ENCODE results near the gene SELENOI. TPM values are rescaled to one million over a fixed set of nuclear protein-coding genes. Genes with fewer than 3 reads are reported as not detected.

The SELENOI gene, protein sequence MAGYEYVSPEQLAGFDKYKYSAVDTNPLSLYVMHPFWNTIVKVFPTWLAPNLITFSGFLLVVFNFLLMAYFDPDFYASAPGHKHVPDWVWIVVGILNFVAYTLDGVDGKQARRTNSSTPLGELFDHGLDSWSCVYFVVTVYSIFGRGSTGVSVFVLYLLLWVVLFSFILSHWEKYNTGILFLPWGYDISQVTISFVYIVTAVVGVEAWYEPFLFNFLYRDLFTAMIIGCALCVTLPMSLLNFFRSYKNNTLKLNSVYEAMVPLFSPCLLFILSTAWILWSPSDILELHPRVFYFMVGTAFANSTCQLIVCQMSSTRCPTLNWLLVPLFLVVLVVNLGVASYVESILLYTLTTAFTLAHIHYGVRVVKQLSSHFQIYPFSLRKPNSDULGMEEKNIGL
- 13.4 TPM for total RNA-seq
- long read RNA-seq, full-length matches to known transcripts: 4 of 12 reads
- long read RNA-seq, partial matches to known transcripts: 1 of 12 reads
- long read RNA-seq, other reads (novel, unspliced or antisense): 7 of 12 reads

DNA sequence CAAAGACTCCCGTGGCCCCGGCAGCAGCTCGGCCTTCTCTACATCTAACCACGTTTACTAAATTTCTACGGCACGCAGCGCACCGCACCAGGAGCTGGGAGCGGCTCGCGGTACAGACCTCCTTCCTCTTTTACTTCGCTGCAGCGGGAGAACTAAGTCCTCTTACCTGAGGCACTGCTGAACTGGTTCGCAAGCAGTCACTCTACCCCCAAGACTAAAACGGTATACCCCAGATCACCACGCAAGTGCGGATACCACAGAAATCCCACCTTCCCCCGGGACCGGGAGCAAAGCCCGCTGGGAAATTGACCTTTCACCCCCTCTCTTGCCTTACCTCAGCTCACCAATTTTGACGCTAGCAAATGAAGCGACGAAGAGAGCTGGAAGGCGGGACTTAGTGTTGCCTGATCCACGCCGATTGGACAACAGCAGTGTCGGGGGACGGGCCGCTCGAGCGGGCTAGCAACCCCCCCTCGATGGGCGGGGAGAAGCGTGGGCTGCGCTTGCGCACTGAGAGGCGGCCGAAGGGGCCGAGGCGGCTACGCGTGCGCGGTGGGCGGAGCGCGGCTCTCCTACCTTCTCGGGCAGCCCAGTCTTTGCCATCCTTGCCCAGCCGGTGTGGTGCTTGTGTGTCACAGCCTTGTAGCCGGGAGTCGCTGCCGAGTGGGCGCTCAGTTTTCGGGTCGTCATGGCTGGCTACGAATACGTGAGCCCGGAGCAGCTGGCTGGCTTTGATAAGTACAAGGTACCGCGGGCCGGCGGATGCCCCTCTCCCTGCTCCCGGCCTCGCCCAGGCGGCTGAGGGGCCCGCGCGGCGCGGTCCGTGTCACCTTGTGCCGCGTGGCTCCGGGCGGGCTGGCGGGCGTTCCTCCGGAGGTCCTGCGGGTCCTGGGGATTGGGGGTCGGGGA lies at the start of gene SELENOI:
TSS of gene SELENOI (plus strand) at position 599 of the 909 bp plus-strand sequence. CDS start at position 689, 90 bp downstream.
- Histone ChIP-seq H3K36me3 (no peaks in the 10 kb centered on the region), H3K4me1 (peaks cover 33% of the 10 kb centered on the region), H3K9me3 (no peaks in the 10 kb centered on the region), H3K4me3 (peak within 1 kb of the TSS; percentile 96), H3K27me3 (ENCODE audit: low read depth) (no peaks in the 10 kb centered on the region), H3K27ac (peak within 1 kb of the TSS; percentile 88)
- intact Hi-C loops (cut with DNase I): no loop called here
- DNase-seq (peak; percentile 98), ATAC-seq (peak; percentile 98 to 100)
- TF ChIP-seq CTCF (IDR thresholded peaks at IDR 0.05): no peak

- no peak for ATAC-seq
- Histone ChIP-seq H3K9me3 (no peaks in the 10 kb centered on the region), H3K27ac (no peak overlapping the region), H3K27me3 (ENCODE audit: low read depth) (no peaks in the 10 kb centered on the region), H3K4me1 (peaks cover 11% of the 10 kb centered on the region), H3K4me3 (no peak overlapping the region), H3K36me3 (no peaks in the 10 kb centered on the region)
- no peak for DNase-seq
- intact Hi-C loops (cut with DNase I): no loop called here
- no peak for TF ChIP-seq CTCF (IDR thresholded peaks at IDR 0.05)
These were observed 48.9 kb upstream of the SELENOI start for GRCh38 chr2:26297061-26297460.

GRCh38 chr2:26298286-26298637 lies 47.7 kb upstream of the SELENOI start:
- Histone ChIP-seq H3K4me1 (peaks cover 11% of the 10 kb centered on the region), H3K36me3 (no peaks in the 10 kb centered on the region), H3K9me3 (no peaks in the 10 kb centered on the region), H3K4me3 (peak overlapping the region; percentile 69), H3K27me3 (ENCODE audit: low read depth) (no peaks in the 10 kb centered on the region), H3K27ac (peak overlapping the region; percentile 89)
- DNase-seq (no peak), ATAC-seq (no peak)
- no peak for TF ChIP-seq CTCF (IDR thresholded peaks at IDR 0.05)
- intact Hi-C loops (cut with DNase I): no loop called here

DNA sequence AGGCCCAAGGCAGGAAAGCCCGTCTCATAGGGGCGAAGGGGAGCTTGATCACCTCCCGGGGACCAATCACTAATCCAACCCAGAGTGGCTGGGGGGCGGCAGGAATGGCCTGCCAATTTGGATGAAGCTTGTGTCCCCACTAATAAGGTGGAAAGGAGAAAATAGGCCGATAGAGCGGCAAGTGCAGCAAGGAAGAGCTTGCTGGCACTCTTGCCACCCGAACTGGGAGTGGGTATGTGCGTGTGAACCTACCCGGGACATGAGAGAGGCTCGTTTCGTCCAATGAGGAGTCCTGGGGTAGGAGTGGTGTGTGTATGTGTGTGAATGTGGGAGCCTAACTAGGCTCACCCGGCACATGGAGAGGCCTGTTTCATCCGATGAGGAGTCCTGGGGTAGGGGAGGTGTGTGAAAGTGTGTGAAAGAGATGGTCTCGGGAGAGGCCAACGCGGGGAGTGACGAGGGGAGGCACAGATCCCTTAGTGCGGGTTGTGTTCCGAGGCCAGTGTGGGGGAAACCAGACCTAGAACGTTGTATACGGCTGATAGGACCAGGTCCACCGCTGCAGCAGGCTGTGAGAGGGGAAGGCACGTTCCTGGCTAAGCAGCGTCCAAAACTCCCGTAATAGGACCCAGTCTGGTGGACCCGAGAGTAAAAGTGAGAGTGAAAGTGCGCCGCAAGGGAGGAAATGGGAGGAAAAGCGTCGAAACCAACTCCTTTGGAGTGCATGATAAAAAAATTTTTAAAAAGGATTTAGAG lies 47.1 kb upstream of the SELENOI start:
- Histone ChIP-seq H3K4me1 (peaks cover 11% of the 10 kb centered on the region), H3K27me3 (ENCODE audit: low read depth) (no peaks in the 10 kb centered on the region), H3K36me3 (no peaks in the 10 kb centered on the region), H3K9me3 (no peaks in the 10 kb centered on the region), H3K4me3 (peak overlapping the region; percentile 69), H3K27ac (peak overlapping the region; percentile 89)
- intact Hi-C loops (cut with DNase I): no loop called here
- DNase-seq (peak; percentile 70), ATAC-seq (peak; percentile 90 to 92)
- TF ChIP-seq CTCF (IDR thresholded peaks at IDR 0.05): no peak

Measured in lower lobe of right lung (tissue), 2 donors.